H1 (cell line): ENCODE results near the gene LY6G6F. TPM values are rescaled to one million over a fixed set of nuclear protein-coding genes. Genes with fewer than 3 reads are reported as not detected.

Experiments used
- ASH2L ChIP-seq: fragments of 200-600, 300-600 bp; sonication (generic); IDR thresholded peaks from one replicate; pipeline ENCODE4 v1.7.1; 2017; ENCODE audit warnings: low read length
- POLR2A ChIP-seq, 2 experiments: IDR thresholded peaks; 1 replicate in 1 of 2; 2 replicates in 1 of 2; pipeline ENCODE4 v1.6.1; 2011; ENCODE audit warnings: low read depth in 2 of 2, low read length in 2 of 2, mild to moderate bottlenecking in 2 of 2; ENCODE audit errors: control extremely low read depth in 1 of 2
- POLR2AphosphoS5 ChIP-seq: IDR thresholded peaks from 2 replicates; pipeline ENCODE4 v1.6.1; 2011; ENCODE audit warnings: low read depth, low read length
- RAD21 ChIP-seq, 2 experiments: IDR thresholded peaks in 1 of 2; conservative IDR thresholded peaks in 1 of 2; 2 replicates each; pipeline ENCODE4 v1.6.1; 2011; ENCODE audit warnings: low read depth in 2 of 2, low read length in 2 of 2, improper control_type of control experiment in 1 of 2, inconsistent platforms in 1 of 2, mild to moderate bottlenecking in 1 of 2, moderate library complexity in 1 of 2
- polyA plus RNA-seq, 7 experiments: library from polyadenylated mRNA; depleted of rRNA in 3 of 7; stranded (reverse) in 5 of 7; unstranded in 2 of 7; fragments of >200 nt in 5 of 7; fragments of 200-250 nt in 2 of 7; gene quantifications; 1 replicate in 5 of 7; 2 replicates in 1 of 7; 4 replicates in 1 of 7; pipeline versions ENCODE4 v1.2.1 to v1.2.3, GENCODE V29; 2011 to 2013; ENCODE audit warnings: missing spikeins in 2 of 7, mixed read lengths in 2 of 7
- total RNA-seq: library from RNA; stranded (reverse); fragmentation: NEBNext Ultra II Directional; extraction: Animal tissue kit (Norgen Biotek cat#: 25700); gene quantifications from 2 replicates; pipeline ENCODE4 v1.2.1, GENCODE V29; 2021
- TF ChIP-seq, protein P1 (sequence below): IDR thresholded peaks from 2 replicates; pipeline ENCODE4 v1.6.1; 2011; ENCODE audit warnings: low read length, improper control_type of control experiment
- TF ChIP-seq, protein P2 (sequence below), 3 experiments: IDR thresholded peaks; 1 replicate in 2 of 3; 2 replicates in 1 of 3; pipeline versions ENCODE4 v1.5.1 to v1.6.1; 2011; ENCODE audit warnings: low read length in 3 of 3, mild to moderate bottlenecking in 3 of 3, inconsistent platforms in 2 of 3, low read depth in 1 of 3, moderate library complexity in 1 of 3; ENCODE audit not compliant: insufficient read depth in 1 of 3; ENCODE audit errors: control extremely low read depth in 1 of 3
- TF ChIP-seq, protein P3 (sequence below): IDR thresholded peaks from 2 replicates; pipeline ENCODE4 v1.6.1; 2012; ENCODE audit warnings: low read length, inconsistent platforms

LY6G6F gene
- total and polyA plus RNA-seq, 2 of the 8 experiments (the other 6 are each of a cell fraction or from before 2014, with no cell fraction given) = not detected

DNA sequence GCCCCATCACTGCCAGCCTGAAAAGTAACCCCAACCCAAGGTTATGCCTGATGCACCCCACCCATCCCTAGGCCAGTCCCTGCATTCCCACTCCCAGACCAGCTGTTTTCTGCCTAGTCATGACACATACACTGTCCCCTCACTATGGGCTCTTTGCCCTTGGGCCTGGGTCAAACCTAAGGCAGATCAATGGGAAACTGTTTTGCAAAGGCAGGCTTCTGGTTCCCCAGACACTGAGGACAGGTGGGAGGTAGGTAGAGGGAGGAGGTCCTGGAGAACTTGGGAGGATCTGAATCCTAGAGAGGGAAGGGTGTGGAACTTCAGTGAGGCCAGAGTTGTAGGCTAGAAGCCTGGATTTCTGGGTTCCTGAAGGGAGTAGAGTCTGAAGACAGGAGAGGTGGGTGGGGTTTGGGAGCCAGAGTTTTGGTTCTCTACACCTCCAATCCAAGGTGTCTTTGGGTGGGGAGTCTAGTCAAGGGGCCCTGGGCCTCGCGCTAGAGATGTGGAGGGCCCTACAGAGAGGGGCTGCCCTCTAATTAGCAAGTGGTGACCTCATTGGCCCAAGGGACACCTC is 27.7 kb downstream of the LY6G6F start (continued):
- TF ChIP-seq, protein P1, sequence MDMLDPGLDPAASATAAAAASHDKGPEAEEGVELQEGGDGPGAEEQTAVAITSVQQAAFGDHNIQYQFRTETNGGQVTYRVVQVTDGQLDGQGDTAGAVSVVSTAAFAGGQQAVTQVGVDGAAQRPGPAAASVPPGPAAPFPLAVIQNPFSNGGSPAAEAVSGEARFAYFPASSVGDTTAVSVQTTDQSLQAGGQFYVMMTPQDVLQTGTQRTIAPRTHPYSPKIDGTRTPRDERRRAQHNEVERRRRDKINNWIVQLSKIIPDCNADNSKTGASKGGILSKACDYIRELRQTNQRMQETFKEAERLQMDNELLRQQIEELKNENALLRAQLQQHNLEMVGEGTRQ = no peak
- TF ChIP-seq, protein P2, sequence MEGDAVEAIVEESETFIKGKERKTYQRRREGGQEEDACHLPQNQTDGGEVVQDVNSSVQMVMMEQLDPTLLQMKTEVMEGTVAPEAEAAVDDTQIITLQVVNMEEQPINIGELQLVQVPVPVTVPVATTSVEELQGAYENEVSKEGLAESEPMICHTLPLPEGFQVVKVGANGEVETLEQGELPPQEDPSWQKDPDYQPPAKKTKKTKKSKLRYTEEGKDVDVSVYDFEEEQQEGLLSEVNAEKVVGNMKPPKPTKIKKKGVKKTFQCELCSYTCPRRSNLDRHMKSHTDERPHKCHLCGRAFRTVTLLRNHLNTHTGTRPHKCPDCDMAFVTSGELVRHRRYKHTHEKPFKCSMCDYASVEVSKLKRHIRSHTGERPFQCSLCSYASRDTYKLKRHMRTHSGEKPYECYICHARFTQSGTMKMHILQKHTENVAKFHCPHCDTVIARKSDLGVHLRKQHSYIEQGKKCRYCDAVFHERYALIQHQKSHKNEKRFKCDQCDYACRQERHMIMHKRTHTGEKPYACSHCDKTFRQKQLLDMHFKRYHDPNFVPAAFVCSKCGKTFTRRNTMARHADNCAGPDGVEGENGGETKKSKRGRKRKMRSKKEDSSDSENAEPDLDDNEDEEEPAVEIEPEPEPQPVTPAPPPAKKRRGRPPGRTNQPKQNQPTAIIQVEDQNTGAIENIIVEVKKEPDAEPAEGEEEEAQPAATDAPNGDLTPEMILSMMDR (IDR thresholded peaks at IDR 0.05; ENCODE audit: control extremely low read depth in 1 of 3, insufficient read depth in 1 of 3, low read depth in 1 of 3, low read length in 3 of 3) = no peak
- TF ChIP-seq, protein P3, sequence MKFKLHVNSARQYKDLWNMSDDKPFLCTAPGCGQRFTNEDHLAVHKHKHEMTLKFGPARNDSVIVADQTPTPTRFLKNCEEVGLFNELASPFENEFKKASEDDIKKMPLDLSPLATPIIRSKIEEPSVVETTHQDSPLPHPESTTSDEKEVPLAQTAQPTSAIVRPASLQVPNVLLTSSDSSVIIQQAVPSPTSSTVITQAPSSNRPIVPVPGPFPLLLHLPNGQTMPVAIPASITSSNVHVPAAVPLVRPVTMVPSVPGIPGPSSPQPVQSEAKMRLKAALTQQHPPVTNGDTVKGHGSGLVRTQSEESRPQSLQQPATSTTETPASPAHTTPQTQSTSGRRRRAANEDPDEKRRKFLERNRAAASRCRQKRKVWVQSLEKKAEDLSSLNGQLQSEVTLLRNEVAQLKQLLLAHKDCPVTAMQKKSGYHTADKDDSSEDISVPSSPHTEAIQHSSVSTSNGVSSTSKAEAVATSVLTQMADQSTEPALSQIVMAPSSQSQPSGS = 0 out of 2 replicates have a peak, but pooled peaks have one; percentile 94
- no peak for TF ChIP-seq ASH2L
- TF ChIP-seq RAD21 (IDR thresholded peaks at IDR 0.05 in 1 of 2, conservative IDR thresholded peaks at IDR 0.05 in 1 of 2; ENCODE audit: low read depth in 2 of 2, low read length in 2 of 2) = peak in 1 of 2 experiments; percentile 4; a peak in 1 of 4 replicates
- no peak; a peak in 1 of 3 replicates for TF ChIP-seq POLR2A (IDR thresholded peaks at IDR 0.05; ENCODE audit: control extremely low read depth in 1 of 2, low read depth in 2 of 2, low read length in 2 of 2)
- TF ChIP-seq POLR2AphosphoS5 = no peak
